GM19324 (cell line): Measurements from ENCODE around the gene NLN.
"Not testable (repeated sequence)": the region's sequence is repeated elsewhere in the genome, so short reads cannot be mapped to it uniquely, and the experiment has no call there.

Source experiments
- ATAC-seq: cut with Tn5 transposase; IDR thresholded peaks from one replicate; pipeline ENCODE4 v1.9.1; 2021; ENCODE audit warnings: mild to moderate bottlenecking, moderate library complexity; ENCODE audit not compliant: unreplicated experiment, low FRiP score

The NLN gene

DNA sequence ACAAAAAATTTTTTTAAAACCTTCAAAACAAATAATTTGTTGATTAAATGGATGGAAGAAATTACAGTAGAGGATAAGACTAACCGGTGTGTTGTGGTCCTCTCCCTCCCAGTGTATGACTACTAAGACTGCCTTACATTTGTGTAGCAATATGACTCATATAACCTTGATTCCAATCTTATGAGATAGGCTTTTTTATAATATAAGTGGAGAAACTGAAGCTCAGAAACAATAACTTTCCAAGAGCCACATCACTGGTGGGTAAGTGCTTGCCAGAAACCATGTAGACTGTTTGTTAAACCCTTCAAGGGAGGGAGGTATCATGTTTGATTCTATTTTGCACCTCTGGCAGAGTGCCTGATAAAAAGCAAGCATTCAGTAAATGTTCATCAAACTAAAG lies 47.5 kb downstream of the NLN start:
- no peak for ATAC-seq

GRCh38 chr5:65771266-65771665 lies 49.3 kb downstream of the NLN start:
- no peak for ATAC-seq

DNA sequence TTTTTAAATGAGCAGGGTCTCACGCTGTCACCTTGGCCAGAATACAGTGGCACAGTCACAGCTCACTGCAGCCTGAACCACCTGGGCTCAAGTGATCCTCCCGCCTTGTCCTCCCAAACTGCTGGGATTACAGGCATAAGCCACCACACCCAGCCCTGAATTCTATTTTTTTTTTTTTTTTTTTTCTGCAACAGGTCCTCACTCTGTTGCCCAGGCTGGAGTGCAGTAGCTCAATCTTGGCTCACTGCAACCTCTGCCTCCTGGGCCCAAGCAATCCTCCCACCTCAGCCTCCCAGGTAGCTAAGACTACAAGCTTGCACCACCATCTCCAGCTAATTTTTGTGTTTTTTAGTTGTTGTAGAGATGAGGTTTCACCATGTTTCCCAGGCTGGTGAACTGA lies 51.0 kb downstream of the NLN start:
- not testable (repeated sequence) for ATAC-seq

- no peak for ATAC-seq
Observed at GRCh38 chr5:65774346-65774745, 52.3 kb downstream of the NLN start.

DNA sequence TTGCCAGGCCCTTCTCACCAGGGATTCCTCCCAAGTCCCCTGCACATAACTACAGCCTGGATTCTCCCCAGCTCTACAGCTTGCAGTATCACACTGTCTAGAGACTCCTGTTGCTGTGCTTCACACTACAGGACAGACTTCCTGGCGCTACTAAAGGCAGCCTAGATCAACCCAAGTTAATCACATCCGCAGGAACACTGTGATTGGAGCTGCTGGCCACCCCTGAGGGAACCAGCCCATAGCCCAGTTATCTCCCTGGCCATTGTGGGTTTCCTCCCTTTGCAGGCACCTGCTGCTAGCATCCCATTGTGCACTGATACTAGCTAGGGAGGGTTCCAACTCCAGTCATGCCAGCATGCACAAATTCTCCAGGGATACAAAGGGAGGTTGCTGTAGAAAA lies 53.5 kb downstream of the NLN start:
- ATAC-seq = no peak

DNA sequence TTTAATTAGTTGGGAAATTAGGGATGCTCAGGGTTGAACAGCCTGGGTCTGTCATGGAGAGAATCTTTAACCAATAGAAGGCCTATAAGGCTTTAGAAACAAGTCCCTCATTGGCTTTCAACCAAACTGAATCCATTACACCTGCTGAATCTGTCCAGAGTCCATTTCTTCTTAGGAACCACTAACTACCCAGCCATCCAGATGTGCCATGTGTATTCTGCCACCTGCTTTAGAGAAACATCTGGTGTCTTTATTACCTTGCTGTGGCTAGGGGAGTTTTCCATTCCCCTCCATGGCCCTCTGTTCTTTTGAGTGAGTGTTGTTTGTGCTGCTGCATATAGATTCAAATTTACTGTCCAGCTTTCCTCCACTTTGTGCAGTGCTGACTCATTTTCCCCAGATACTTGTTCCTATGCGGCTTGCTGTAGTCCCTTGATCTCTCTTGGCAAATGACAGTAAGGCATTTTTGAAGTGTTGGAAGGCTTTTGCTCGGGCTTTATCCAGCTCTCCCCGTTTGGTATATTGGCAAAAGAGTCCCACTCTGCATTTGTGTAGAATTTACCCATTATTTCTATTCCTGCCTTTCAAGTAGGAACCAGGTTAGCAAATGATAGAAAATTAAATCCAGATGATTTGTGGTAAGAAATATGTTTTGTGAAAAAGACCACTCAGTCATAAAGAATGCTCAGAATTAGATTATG lies 54.6 kb downstream of the NLN start:
- no peak for ATAC-seq

- ATAC-seq = no peak
Observed at GRCh38 chr5:65778126-65778525, 56.1 kb downstream of the NLN start.

DNA sequence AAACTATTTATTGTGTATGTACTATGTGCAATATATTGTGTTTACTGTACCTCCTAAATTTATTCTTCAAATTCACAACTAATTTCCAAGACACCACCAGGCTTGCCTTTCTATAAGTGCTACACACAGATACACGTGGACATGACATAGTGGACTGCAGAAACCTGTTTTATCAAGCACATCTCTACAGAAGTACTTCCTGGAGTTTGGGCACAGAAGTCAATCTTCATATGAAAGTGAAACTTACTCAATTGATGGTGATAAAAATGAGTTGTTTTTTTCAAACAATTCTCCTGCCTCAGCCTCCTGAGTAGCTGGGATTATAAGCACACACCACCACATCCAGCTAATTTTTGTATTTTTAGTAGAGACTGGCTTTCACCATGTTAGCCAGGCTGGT lies 57.6 kb downstream of the NLN start:
- ATAC-seq = no peak

DNA sequence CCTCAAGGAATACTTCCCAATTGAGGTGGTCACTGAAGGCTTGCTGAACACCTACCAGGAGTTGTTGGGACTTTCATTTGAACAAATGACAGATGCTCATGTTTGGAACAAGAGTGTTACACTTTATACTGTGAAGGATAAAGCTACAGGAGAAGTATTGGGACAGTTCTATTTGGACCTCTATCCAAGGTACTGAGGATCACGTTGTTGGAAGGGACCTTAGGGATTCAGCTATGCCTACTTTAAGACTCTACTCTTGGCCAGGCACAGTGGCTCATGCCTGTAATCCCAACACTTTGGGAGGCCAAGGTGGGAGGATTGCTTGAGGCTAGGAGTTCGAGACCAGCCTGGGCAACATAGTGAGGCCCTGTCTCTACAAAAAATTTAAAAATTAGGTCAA lies 66.3 kb downstream of the NLN start:
- not testable (repeated sequence) for ATAC-seq

DNA sequence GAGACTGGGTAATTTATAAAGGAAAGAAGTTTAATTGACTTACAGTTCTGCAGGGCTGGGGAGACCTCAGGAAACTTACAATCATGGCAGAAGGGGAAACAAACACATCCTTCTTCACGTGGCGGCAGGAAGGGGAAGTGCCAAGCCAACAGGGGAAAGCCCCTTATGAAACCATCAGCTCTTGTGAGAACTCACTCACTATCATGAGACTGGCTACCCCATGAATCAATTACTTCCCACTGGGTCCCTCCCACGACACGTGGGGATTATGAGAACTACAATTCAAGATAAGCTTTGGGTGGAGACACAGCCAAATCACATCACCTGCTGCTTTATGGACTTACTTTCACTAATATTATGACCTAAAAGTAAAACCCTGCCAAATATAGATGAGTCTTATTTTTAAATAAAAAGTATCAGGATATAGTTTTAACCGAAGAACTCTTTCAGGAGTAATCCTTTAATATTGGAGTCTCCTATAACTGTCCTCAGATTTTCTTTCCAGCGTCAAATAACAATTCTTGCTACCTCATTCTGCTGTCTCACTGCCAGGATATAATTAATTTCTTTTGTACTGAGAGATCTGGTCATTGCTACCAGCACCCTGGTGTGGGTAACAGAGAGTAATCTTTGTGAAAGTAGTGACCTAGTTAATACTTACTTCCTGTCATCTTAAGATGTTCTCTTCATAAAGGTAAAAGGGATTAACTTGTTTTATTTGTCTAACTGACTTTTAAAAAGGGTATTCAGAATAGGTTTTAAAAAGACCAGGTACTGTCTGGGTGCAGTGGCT lies 68.6 kb downstream of the NLN start:
- no peak for ATAC-seq

DNA sequence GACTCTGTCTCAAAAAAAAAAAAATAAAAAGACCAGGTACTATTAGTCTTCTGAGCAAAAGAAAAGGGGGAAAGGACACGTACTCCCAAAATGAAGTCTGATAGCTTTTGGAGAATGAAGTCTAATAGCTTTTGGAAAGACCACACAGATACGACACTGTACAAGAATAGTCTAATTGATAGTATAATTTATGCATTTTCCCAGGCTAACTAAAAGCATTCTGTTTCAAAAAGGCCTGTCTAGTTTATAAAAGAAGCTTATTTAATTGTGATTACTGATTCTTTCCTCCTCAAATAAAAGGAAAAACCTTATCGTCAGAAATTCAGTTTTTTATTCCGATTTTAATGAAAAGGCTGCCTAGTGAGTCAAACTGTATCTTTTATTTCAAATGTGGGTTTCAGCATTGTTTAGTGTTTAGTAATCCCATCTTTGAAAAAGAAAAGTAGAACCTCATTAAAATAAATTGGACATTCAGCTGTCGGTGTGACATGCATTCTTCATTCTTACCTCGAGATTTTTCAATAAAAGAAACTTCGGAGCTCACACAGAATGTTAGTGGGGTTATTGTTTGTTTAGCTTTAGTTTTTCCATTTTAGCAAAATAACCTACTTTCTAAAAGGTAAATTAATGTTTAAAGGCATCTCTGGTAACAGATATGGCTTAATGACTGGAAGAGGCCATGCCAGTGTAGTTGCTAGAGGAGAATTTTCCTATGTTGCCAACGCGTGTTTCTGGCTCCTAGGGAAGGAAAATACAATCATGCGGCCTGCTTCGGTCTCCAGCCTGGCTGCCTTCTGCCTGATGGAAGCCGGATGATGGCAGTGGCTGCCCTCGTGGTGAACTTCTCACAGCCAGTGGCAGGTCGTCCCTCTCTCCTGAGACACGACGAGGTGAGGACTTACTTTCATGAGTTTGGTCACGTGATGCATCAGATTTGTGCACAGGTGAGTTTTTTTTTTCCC lies 70.0 kb downstream of the NLN start:
- ATAC-seq = no peak

GRCh38 chr5:65796269-65796668 lies 74.3 kb downstream of the NLN start:
- ATAC-seq = no peak

DNA sequence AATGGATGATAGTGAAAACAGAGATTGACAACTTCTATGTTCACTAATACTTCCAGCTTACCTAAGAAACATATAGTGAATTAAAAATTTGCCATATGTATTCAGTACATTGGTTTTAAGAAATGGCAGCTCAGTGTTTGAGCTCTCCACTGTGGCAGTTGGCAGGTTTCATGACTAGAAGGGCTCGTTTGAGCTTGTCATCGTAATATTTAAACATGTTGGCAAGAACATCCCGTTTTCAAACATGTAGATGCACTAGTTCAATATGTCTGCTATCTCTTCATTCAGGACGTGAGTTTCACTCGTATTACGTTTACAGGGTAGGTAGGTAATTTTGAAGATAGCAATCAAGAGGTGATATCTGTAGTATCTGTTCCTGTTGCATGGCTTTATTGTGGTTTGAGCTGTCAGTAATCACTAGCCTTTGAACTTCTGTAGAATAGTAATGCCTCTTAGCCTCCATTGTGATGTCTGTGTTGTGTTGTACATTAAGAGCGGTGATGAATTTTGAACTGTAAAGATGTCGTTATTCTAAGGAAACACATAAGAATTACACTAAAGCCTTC lies 74.8 kb downstream of the NLN start:
- no peak for ATAC-seq

- no peak for ATAC-seq
Observed at GRCh38 chr5:65797481-65797880, 75.5 kb downstream of the NLN start.

DNA sequence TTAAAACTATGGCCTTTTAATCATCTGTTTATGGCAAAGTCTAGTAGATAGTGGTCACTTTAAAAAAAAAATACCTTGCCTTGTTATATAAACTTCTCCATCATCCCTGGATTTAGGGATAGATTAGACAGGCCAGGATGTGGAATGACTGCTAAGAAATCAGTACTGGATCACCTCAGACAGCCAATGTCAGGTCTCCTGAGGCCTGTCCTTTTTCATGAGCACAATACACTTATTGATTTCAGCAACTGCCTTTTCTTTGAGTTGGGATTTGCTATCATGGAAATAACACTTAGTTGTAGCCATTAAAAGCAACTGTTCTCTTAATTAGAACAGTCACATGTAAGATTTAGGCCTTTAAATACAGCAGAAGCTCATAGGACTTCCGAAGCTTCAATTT lies 77.9 kb downstream of the NLN start:
- ATAC-seq = no peak

DNA sequence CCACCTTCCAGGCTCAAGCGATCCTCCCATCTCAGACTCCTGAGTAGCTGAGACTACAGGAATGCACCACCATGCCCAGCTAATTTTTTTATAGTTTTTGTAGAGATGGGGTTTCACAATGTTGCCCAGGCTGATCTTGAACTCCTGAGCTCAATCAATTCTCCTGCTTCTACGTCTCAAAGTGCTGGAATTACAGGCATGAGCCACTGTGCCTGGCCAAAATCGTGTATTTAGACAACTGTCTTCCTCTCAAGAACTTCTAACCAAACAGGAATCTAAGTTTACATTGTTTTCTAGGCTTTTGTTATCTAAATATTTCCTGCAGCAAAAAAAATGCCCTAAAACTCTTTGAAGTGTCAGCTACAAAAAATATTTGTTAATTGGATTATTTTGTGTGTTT lies 78.8 kb downstream of the NLN start:
- ATAC-seq = no peak

DNA sequence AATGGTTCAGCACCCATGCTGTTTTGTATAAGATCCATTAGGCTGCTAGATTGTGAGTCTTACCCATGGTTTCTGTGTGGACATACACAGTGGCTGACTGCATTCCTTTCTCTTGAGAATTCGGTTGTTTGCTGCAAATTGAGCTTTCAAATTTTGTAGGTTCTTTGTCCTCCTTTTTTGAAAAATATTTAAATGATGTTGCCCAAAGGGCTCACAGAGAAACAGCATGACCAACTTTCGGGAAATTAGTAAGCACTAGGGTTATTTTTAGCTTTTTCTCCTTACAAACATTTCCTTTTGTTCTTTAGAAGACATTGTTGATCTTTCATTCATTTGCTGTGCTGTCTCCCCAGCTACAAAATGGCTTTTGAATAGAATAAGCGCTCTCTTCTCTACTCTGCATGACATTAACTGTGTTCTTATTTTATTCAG lies 79.4 kb downstream of the NLN start:
- ATAC-seq = no peak

- ATAC-seq = no peak
Observed at GRCh38 chr5:65802080-65802479, 80.1 kb downstream of the NLN start.

DNA sequence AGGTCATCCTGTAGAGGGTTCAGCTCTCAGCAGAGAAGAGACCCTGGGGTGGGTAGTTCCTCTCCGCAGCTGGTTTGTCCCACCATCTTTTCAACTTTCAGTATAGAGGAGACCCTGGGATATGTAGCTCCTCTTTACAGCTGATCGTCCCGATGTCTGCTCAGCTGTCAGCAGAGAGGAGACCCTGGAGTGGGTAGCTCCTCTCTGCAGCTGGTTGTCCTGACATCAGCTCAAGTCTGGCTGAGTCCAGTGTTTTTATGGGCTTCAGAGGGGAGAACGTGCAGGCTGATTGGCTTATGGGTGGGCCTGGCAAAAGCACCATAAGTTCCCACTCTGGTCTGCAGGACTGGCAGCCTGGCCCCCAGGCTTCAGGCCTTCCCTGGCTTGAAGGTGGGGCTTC lies 80.8 kb downstream of the NLN start:
- ATAC-seq = no peak

DNA sequence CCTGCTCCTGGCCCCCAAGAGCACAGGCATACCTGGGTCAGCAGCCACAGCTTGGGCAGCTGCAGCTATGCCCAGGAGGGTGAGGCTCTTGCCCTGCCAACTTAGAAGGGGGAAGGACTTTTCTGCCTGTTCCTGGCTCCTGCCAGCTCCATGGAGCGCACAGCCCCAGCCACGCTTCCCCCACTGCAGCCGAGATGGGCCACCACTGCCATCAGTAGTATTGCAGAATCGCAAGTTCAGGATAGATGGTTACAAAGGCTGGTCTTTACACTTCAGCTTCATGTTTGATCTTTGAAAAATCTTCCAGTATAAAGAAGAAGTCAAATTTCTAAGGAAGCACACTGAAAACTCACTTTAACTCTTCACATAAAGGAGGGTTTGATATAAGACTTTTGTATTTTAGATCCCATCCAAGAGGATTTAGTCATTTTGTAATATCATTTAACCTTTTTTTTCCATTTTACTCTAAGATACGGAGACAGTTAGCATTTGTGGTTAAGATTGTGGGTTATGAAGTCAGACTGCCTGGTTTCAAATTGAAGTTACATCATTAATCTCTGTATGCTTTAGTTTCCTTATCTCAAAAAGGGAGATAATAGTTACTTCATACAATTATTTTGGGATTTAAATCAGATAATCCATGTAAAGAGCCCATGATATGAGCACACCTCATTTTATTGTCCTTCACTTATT lies 81.8 kb downstream of the NLN start:
- ATAC-seq = no peak
